Panc1 (cell line): Measurements from ENCODE around the gene ZNF511. TPM values are rescaled to one million over a fixed set of nuclear protein-coding genes. Genes with fewer than 3 reads are reported as not detected.

Source experiments
- ATAC-seq: fragments of 200-7000 bp; cut with Tn5 transposase; 2 replicates; pipeline ENCODE4 v1.9.1; 2020; ENCODE audit warnings: mild to moderate bottlenecking, moderate library complexity
- BruUV-seq: library from RNA; stranded (reverse); fragments of 400-500 nt; replicated peaks from 2 replicates; lab custom pipeline; 2021; lab: Mats Ljungman, UMichigan
- CTCF ChIA-PET: fragments of 300-600 bp; sonication (Branson Sonifier 250); formaldehyde crosslinking; loops from one replicate; lab custom pipeline; 2022; ENCODE audit warnings: antibody characterized with exemption; lab: Charles Lee
- POLR2A ChIA-PET: fragments of 300-600 bp; sonication (Branson Sonifier 250); formaldehyde crosslinking; loops from one replicate; lab custom pipeline; 2022; ENCODE audit warnings: antibody characterized with exemption; lab: Charles Lee
- DNase-seq: peaks from one replicate; pipeline ENCODE4 v3.0.0-alpha.2; 2010; ENCODE audit warnings: low read depth, low spot score
- H3K27ac ChIP-seq: 2 replicates; pipeline ENCODE4 v1.5.1; 2011; ENCODE audit warnings: mild to moderate bottlenecking, low read length, inconsistent platforms
- H3K27me3 ChIP-seq: fragments of 200-500 bp; sonication (Bioruptor generic); 2 replicates; pipeline ENCODE4 v1.6.0; 2014; ENCODE audit warnings: low read length, inconsistent platforms; ENCODE audit not compliant: control insufficient read depth, insufficient read depth
- H3K36me3 ChIP-seq: fragments of 200-500 bp; sonication (Bioruptor generic); 2 replicates; pipeline ENCODE4 v1.5.1; 2014; ENCODE audit warnings: inconsistent platforms, mild to moderate bottlenecking, low read length, moderate library complexity; ENCODE audit not compliant: control insufficient read depth, insufficient read depth
- H3K4me1 ChIP-seq: 2 replicates; pipeline ENCODE4 v1.5.1; 2011; ENCODE audit warnings: inconsistent platforms, mild to moderate bottlenecking, low read length, moderate library complexity; ENCODE audit not compliant: control insufficient read depth, insufficient read depth
- H3K4me3 ChIP-seq, 2 experiments: 2 replicates each; pipeline ENCODE4 v1.5.1; 2011 to 2012; ENCODE audit warnings: low read depth in 2 of 2, low read length in 2 of 2, mild to moderate bottlenecking in 2 of 2, inconsistent platforms in 1 of 2, moderate library complexity in 1 of 2
- H3K9me3 ChIP-seq: fragments of 200-500 bp; sonication (Bioruptor generic); 2 replicates; pipeline ENCODE4 v1.5.1; 2014; ENCODE audit warnings: low read depth, mild to moderate bottlenecking, inconsistent platforms, low read length, moderate library complexity; ENCODE audit not compliant: control insufficient read depth, insufficient read depth
- POLR2AphosphoS5 ChIP-seq: IDR thresholded peaks from 2 replicates; pipeline ENCODE4 v1.6.1; 2012; ENCODE audit warnings: mild to moderate bottlenecking, low read depth, low read length, moderate library complexity
- REST ChIP-seq, 2 experiments: IDR thresholded peaks; 2 replicates each; pipeline ENCODE4 v1.6.1; 2011 to 2012; ENCODE audit warnings: low read depth in 2 of 2, control low read depth in 1 of 2, low read length in 1 of 2, mild to moderate bottlenecking in 1 of 2, moderate library complexity in 1 of 2; ENCODE audit not compliant: insufficient read depth in 1 of 2
- SIN3A ChIP-seq: IDR thresholded peaks from 2 replicates; pipeline ENCODE4 v1.6.1; 2012; ENCODE audit warnings: low read depth, mild to moderate bottlenecking, low read length, moderate library complexity, borderline replicate concordance; ENCODE audit not compliant: insufficient read depth
- TCF7L2 ChIP-seq: IDR thresholded peaks from 2 replicates; pipeline ENCODE4 v1.6.1; 2011; ENCODE audit warnings: mild to moderate bottlenecking, low read depth, low read length, inconsistent platforms
- in situ Hi-C: cut with HindIII; loops from 2 replicates; pipeline ENCODE4 v1.10.0; 2016; ENCODE audit warnings: low sequenced_read_pairs, low pct_unique_long_range_greater_than_20kb
- intact Hi-C: fragments of 100-400 bp; cut with micrococcal nuclease; formaldehyde crosslinking; loops from one replicate; pipeline ENCODE4 v1.10.0; 2022; ENCODE audit not compliant: unreplicated experiment
- total RNA-seq: library from RNA; stranded (reverse); gene quantifications from one replicate; pipeline ENCODE4 v1.2.1, GENCODE V29; 2021; ENCODE audit not compliant: unreplicated experiment
- TF ChIP-seq, protein P1 (sequence below): fragments of 450-650 bp; IDR thresholded peaks from 2 replicates; pipeline ENCODE4 v1.5.1; 2017; ENCODE audit warnings: mild to moderate bottlenecking

The ZNF511 gene
- total RNA-seq, 1 experiment from 2014 or later, result 93.8 TPM

DNA sequence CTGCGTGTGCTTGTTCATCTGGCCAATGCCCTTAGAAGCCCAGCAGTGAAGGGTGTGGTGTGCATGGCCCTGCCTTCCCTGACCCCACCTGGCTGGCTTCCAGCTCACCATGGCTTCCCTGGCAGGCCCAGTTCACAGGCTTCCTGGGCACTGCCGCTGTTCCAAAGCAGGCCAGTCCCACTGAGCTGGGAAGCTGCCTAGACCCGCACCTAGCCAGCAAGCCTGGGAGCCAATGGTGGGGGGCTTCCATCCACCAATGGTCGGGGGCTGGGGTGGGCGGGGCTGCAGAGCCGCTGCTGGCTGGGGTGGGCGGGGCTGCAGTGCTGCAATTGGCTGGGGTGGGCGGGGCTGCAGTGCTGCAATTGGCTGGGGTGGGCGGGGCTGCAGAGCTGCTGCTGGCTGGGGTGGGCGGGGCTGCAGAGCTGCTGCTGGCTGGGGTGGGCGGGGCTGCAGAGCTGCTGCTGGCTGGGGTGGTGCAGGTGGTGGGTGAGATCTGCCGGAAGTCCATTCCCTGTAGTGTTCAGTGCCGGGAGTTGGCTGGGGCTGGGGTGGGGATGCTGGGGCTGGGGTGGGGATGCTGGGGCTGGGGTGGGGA is 15.6 kb downstream of the ZNF511 start:
- Histone ChIP-seq H3K36me3 (no peaks in the 10 kb centered on the region), H3K9me3 (no peaks in the 10 kb centered on the region), H3K4me1 (peaks cover 17% of the 10 kb centered on the region), H3K4me3 (peak overlapping the region; percentile 19 to 24; a peak in 3 of 4 replicates), H3K27me3 (no peaks in the 10 kb centered on the region), H3K27ac (no peak overlapping the region)
- ChIA-PET POLR2A (interaction anchor here (0.5 kb wide), 1 partner anchor 82 kb away, joined by 7 read pairs; no protein-coding TSS in a partner anchor), CTCF (interaction anchor here (0.6 kb wide), 1 partner anchor 13 kb away, joined by 3 read pairs; the partner anchor contains the start of gene CALY)
- DNase-seq, result no peak
- intact Hi-C loops, result no loop called here
- ATAC-seq, result peak; percentile 82
- TF ChIP-seq TCF7L2, result no peak
- TF ChIP-seq SIN3A, result no peak
- TF ChIP-seq, protein P1, sequence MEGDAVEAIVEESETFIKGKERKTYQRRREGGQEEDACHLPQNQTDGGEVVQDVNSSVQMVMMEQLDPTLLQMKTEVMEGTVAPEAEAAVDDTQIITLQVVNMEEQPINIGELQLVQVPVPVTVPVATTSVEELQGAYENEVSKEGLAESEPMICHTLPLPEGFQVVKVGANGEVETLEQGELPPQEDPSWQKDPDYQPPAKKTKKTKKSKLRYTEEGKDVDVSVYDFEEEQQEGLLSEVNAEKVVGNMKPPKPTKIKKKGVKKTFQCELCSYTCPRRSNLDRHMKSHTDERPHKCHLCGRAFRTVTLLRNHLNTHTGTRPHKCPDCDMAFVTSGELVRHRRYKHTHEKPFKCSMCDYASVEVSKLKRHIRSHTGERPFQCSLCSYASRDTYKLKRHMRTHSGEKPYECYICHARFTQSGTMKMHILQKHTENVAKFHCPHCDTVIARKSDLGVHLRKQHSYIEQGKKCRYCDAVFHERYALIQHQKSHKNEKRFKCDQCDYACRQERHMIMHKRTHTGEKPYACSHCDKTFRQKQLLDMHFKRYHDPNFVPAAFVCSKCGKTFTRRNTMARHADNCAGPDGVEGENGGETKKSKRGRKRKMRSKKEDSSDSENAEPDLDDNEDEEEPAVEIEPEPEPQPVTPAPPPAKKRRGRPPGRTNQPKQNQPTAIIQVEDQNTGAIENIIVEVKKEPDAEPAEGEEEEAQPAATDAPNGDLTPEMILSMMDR, result no peak
- no peak for TF ChIP-seq POLR2AphosphoS5
- TF ChIP-seq REST (IDR thresholded peaks at IDR 0.05; ENCODE audit: insufficient read depth in 1 of 2, low read depth in 2 of 2, low read length in 1 of 2), result no peak
- BruUV-seq, result no TSS peak
- in situ Hi-C loops, result no loop called here

DNA sequence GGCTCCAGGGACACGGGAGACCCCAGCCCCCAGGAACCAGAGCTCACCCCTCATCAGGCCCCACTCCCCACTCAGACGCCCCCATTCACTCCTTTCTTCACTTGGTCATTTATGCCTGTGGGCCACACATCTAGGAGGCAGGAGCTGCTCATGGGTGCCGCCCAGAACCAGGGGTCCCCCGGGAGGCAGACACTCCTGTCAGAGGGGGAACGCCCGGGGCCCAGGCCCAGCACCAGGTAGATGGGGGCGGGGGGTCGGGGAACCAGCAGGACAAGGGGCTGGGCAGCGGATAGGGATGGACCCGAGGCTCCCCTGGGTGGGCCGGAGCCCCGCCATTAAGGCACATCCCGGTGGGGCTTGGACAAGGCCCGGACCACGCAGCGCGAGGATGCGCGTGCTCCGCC is 16.1 kb downstream of the ZNF511 start:
- in situ Hi-C loops, result no loop called here
- ATAC-seq, result 0 out of 2 replicates have a peak, but pooled peaks have one; percentile 6
- CTCF ChIA-PET, result interaction anchor here (0.6 kb wide), 1 partner anchor 12 kb away, joined by 3 read pairs; the partner anchor contains the start of gene CALY

More for the DNA sequence above, 16.1 kb downstream of the ZNF511 start:
- intact Hi-C loops, result no loop called here
- no peaks in the 10 kb centered on the region for H3K27me3 ChIP-seq
- H3K36me3 ChIP-seq, result no peaks in the 10 kb centered on the region
- H3K9me3 ChIP-seq, result no peaks in the 10 kb centered on the region
- POLR2A ChIA-PET, result no interaction called here
- H3K27ac ChIP-seq, result peak overlapping the region; percentile 23; the same call in 1 of the 2 replicates
- BruUV-seq, result no TSS peak
- no peak for TF ChIP-seq POLR2AphosphoS5
- no peak for TF ChIP-seq TCF7L2
- TF ChIP-seq REST (IDR thresholded peaks at IDR 0.05; ENCODE audit: insufficient read depth in 1 of 2, low read depth in 2 of 2, low read length in 1 of 2), result no peak
- TF ChIP-seq, protein P1, result no peak
- no peak for TF ChIP-seq SIN3A
- DNase-seq, result no peak
- peaks cover 17% of the 10 kb centered on the region for H3K4me1 ChIP-seq
- H3K4me3 ChIP-seq, result peak overlapping the region; percentile 54 to 58
